Transverse colon (tissue), 4 donors: Measurements from ENCODE around the gene KCTD19.

Experiments
- CTCF ChIP-seq, 5 experiments: fragments of 200-600 bp in 3 of 5; fragments of 450-650 bp in 2 of 5; sonication (generic) in 3 of 5; IDR thresholded peaks; 1 replicate in 2 of 5; 2 replicates in 3 of 5; pipeline ENCODE4 v1.5.1; 2016 to 2017; ENCODE audit warnings: antibody characterized with exemption in 5 of 5, inconsistent platforms in 3 of 5, mild to moderate bottlenecking in 2 of 5, moderate library complexity in 1 of 5
- EP300 ChIP-seq: sonication (generic); formaldehyde crosslinking; IDR thresholded peaks from one replicate; pipeline ENCODE4 v1.6.1; 2017; ENCODE audit warnings: antibody characterized with exemption, low read depth
- POLR2A ChIP-seq: fragments of 450-650 bp; IDR thresholded peaks from one replicate; pipeline ENCODE4 v1.6.1; 2016; ENCODE audit warnings: antibody characterized with exemption, mild to moderate bottlenecking, moderate library complexity
- POLR2AphosphoS5 ChIP-seq, 3 donors: sonication (generic); formaldehyde crosslinking; IDR thresholded peaks; one replicate each; pipeline ENCODE4 v1.6.1; 2016; ENCODE audit warnings: antibody characterized with exemption in 3 of 3

DNA sequence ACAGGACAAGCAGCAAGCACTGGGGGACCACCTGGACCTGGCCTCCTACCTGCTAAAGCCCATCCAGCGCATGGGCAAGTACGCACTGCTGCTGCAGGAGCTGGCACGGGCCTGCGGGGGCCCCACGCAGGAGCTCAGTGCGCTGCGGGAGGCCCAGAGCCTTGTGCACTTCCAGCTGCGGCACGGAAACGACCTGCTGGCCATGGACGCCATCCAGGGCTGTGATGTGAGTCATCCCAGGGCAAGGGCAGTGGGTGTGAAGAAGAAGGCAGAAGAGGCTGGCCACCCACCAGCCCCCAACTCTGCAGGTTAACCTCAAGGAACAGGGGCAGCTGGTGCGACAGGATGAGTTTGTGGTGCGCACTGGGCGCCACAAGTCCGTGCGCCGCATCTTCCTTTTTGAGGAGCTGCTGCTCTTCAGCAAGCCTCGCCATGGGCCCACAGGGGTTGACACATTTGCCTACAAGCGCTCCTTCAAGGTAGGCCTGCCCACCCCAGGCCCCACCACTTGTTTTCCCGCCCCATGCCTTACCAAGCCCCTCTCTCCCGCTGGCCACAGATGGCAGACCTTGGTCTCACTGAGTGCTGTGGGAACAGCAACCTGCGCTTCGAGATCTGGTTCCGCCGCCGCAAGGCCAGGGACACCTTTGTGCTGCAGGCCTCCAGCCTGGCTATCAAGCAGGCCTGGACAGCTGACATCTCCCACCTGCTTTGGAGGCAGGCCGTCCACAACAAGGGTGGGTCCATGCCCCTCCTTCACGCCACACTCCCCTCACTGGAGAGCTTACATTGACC lies 39.9 kb downstream of the KCTD19 start:
- TF ChIP-seq CTCF (IDR thresholded peaks at IDR 0.05) (no peak), POLR2A (no peak), POLR2AphosphoS5 (IDR thresholded peaks at IDR 0.05) (no peak), EP300 (no peak)
